Vagina (tissue), 2 donors: ENCODE results near the gene VWF.

Source experiments
- POLR2AphosphoS5 ChIP-seq, 2 donors: sonication (generic); formaldehyde crosslinking; IDR thresholded peaks; one replicate each; pipeline ENCODE4 v1.9.0; 2017; ENCODE audit warnings: antibody characterized with exemption in 2 of 2, mild to moderate bottlenecking in 2 of 2, low read depth in 1 of 2; ENCODE audit not compliant: insufficient read depth in 1 of 2
- TF ChIP-seq, protein P1 (sequence below), 3 experiments: fragments of 450-650 bp in 2 of 3; fragments of 200-600 bp in 1 of 3; sonication (generic) in 1 of 3; IDR thresholded peaks; one replicate each; pipeline ENCODE4 v1.5.1; 2017 to 2019; ENCODE audit warnings: antibody characterized with exemption in 3 of 3, mild to moderate bottlenecking in 2 of 3, moderate library complexity in 2 of 3

DNA sequence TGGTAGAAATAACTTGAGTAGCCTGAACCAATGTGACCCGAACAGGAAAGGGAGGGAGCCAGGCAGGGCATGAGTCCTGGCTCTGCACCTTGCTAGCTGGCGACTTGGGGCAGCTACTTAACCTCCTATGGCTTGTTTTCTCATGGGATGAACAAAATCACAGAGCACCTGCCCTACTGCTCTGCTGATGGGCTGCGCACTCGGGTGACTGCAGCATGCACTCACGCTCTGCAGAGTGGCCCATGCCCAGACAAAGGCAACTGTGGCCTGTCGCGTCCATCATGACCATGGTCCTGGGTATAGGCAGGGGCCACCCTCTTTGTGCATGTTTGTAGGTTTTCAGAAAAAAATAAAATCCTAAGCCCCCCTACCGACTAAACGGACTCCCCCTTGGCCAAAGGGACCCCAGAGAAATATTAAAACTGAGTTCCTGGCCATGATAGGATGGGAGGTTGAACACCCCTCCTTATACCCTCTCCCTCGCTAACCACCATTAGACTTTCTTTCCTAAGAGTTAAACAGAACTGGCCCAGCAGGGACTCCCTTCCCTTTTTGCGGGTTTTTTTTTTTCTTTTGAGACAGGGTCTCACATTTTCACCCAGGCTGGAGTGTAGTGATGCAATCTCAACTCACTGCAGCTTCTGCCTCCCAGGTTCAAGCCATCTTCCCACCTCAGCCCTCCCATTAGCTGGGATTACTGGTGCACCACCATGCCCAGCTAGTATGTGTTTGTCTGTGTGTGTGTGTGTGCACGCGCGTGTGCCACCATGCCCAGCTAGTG lies 32.5 kb downstream of the VWF start:
- TF ChIP-seq, protein P1, sequence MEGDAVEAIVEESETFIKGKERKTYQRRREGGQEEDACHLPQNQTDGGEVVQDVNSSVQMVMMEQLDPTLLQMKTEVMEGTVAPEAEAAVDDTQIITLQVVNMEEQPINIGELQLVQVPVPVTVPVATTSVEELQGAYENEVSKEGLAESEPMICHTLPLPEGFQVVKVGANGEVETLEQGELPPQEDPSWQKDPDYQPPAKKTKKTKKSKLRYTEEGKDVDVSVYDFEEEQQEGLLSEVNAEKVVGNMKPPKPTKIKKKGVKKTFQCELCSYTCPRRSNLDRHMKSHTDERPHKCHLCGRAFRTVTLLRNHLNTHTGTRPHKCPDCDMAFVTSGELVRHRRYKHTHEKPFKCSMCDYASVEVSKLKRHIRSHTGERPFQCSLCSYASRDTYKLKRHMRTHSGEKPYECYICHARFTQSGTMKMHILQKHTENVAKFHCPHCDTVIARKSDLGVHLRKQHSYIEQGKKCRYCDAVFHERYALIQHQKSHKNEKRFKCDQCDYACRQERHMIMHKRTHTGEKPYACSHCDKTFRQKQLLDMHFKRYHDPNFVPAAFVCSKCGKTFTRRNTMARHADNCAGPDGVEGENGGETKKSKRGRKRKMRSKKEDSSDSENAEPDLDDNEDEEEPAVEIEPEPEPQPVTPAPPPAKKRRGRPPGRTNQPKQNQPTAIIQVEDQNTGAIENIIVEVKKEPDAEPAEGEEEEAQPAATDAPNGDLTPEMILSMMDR (IDR thresholded peaks at IDR 0.05): no peak
- no peak for TF ChIP-seq POLR2AphosphoS5 (IDR thresholded peaks at IDR 0.05; ENCODE audit: insufficient read depth in 1 of 2, low read depth in 1 of 2)
